ENCODE results near the gene FAR2. TPM values are rescaled to one million over a fixed set of nuclear protein-coding genes. Genes with fewer than 3 reads are reported as not detected.

FAR2 gene
- total and polyA plus RNA-seq, 12 donors: 1.4 to 6.7 (median 2.6) TPM

- H3K27me3 ChIP-seq: no peaks in the 10 kb centered on the region
- TF ChIP-seq, protein P1, sequence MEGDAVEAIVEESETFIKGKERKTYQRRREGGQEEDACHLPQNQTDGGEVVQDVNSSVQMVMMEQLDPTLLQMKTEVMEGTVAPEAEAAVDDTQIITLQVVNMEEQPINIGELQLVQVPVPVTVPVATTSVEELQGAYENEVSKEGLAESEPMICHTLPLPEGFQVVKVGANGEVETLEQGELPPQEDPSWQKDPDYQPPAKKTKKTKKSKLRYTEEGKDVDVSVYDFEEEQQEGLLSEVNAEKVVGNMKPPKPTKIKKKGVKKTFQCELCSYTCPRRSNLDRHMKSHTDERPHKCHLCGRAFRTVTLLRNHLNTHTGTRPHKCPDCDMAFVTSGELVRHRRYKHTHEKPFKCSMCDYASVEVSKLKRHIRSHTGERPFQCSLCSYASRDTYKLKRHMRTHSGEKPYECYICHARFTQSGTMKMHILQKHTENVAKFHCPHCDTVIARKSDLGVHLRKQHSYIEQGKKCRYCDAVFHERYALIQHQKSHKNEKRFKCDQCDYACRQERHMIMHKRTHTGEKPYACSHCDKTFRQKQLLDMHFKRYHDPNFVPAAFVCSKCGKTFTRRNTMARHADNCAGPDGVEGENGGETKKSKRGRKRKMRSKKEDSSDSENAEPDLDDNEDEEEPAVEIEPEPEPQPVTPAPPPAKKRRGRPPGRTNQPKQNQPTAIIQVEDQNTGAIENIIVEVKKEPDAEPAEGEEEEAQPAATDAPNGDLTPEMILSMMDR (IDR thresholded peaks at IDR 0.05): no peak
- H3K4me1 ChIP-seq: peaks cover 0 to 47% (median 10%) of the 10 kb centered on the region in 9 donors
- no peaks in the 10 kb centered on the region for H3K9me3 ChIP-seq
- ATAC-seq (peak in 5 of 8 donors; percentile 39 to 72 (median 63)), DNase-seq (no peak)
- intact Hi-C loops (cut with DNase I): no loop called here
- WGBS, 2 donors: 81 to 85% methylated on average over 2 of the region's 2 CpGs
- H3K27ac ChIP-seq: peak overlapping the region in 1 of 10 donors; percentile 57
- no peaks in the 10 kb centered on the region for H3K36me3 ChIP-seq
- H3K4me3 ChIP-seq: no peak overlapping the region
Measured at GRCh38 chr12:29208060-29208459, 59.0 kb downstream of the FAR2 start.

GRCh38 chr12:29208936-29209701 is 60.0 kb downstream of the FAR2 start:
- ATAC-seq (no peak), DNase-seq (no peak)
- peaks cover 0 to 47% (median 11%) of the 10 kb centered on the region in 9 donors for H3K4me1 ChIP-seq
- WGBS, 2 donors: 75 to 79% methylated on average over 3 of the region's 3 CpGs
- no peaks in the 10 kb centered on the region for H3K36me3 ChIP-seq
- no peak overlapping the region for H3K4me3 ChIP-seq
- no peaks in the 10 kb centered on the region for H3K9me3 ChIP-seq
- H3K27ac ChIP-seq: no peak overlapping the region
- no peaks in the 10 kb centered on the region for H3K27me3 ChIP-seq
- TF ChIP-seq, protein P1 (IDR thresholded peaks at IDR 0.05): no peak
- intact Hi-C loops (cut with DNase I): no loop called here

- Histone ChIP-seq H3K9me3 (no peaks in the 10 kb centered on the region), H3K27ac (no peak overlapping the region), H3K27me3 (no peaks in the 10 kb centered on the region), H3K36me3 (no peaks in the 10 kb centered on the region), H3K4me3 (no peak overlapping the region), H3K4me1 (peaks cover 0 to 48% (median 15%) of the 10 kb centered on the region in 9 donors)
- no peak for DNase-seq
- TF ChIP-seq, protein P1 (IDR thresholded peaks at IDR 0.05): no peak
- intact Hi-C loops (cut with DNase I): loop anchor here in 1 of 10 donors (10.0 kb wide), 1 partner anchor 47 kb away; no protein-coding TSS in a partner anchor
- 69 to 77% methylated on average over 2 of the region's 2 CpGs for WGBS, 2 donors
- peak in 1 of 8 donors; percentile 25 for ATAC-seq
Measured at GRCh38 chr12:29211696-29212095, 62.6 kb downstream of the FAR2 start.

DNA sequence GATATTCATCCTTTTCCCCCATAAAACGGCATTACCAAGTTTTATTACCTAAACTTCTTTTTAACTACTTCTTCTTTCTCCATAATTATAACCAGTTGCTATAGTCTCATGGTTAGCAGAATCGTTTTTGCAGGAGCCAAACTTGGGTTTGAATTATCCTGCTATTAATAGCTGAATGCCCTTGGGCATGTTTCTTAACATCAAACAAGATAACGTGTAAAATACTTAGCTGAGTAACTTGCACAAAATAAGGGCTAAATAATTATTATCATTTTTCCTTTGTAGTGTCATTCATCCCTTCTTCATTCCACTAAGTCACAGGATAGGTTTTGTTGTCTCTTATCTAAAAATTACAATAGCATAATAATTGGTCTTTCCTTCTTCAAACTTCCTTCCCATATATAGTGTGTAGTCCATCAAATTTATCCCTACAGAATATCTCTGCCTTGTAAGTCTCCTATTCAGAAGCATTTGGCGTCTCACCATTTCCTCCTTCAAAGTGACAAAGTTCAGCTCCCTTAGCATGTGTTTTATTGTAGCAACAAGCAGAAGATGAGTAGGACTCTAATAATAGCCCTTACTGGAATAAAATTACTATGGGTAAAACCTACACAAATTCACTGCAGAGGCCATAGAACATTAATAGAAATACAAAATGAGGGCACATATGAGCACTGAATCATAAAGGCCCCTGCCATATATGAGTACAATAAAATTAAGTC is 63.8 kb downstream of the FAR2 start:
- intact Hi-C loops (cut with DNase I): loop anchor here in 1 of 10 donors (10.0 kb wide), 1 partner anchor 48 kb away; no protein-coding TSS in a partner anchor
- Histone ChIP-seq H3K36me3 (no peaks in the 10 kb centered on the region), H3K27me3 (no peaks in the 10 kb centered on the region), H3K9me3 (no peaks in the 10 kb centered on the region), H3K4me3 (no peak overlapping the region), H3K4me1 (peaks cover 0 to 48% (median 26%) of the 10 kb centered on the region in 9 donors), H3K27ac (peak overlapping the region in 2 of 10 donors; percentile 7 to 37)
- ATAC-seq: peak in 6 of 8 donors; percentile 40 to 79 (median 64)
- DNase-seq: peak in 1 of 2 donors; percentile 14
- WGBS, 2 donors: 30 to 31% methylated on average over 4 of the region's 4 CpGs
- TF ChIP-seq, protein P1 (IDR thresholded peaks at IDR 0.05): no peak
